22Rv1 (cell line): ENCODE data around the gene TBC1D22A.

Experiments
- ZFX ChIP-seq: fragments of 450-650 bp; IDR thresholded peaks from 2 replicates; pipeline ENCODE4 v1.6.1; 2017; ENCODE audit warnings: antibody characterized with exemption, borderline replicate concordance
- TF ChIP-seq, protein P1 (sequence below): fragments of 450-650 bp; IDR thresholded peaks from 2 replicates; pipeline ENCODE4 v1.5.1; 2017; ENCODE audit warnings: mild to moderate bottlenecking

GRCh38 chr22:46754110-46754799 is 8.2 kb upstream of the TBC1D22A start:
- TF ChIP-seq, protein P1, sequence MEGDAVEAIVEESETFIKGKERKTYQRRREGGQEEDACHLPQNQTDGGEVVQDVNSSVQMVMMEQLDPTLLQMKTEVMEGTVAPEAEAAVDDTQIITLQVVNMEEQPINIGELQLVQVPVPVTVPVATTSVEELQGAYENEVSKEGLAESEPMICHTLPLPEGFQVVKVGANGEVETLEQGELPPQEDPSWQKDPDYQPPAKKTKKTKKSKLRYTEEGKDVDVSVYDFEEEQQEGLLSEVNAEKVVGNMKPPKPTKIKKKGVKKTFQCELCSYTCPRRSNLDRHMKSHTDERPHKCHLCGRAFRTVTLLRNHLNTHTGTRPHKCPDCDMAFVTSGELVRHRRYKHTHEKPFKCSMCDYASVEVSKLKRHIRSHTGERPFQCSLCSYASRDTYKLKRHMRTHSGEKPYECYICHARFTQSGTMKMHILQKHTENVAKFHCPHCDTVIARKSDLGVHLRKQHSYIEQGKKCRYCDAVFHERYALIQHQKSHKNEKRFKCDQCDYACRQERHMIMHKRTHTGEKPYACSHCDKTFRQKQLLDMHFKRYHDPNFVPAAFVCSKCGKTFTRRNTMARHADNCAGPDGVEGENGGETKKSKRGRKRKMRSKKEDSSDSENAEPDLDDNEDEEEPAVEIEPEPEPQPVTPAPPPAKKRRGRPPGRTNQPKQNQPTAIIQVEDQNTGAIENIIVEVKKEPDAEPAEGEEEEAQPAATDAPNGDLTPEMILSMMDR: no peak
- no peak for TF ChIP-seq ZFX
